ENCODE results near the gene SELENOP. TPM values are rescaled to one million over a fixed set of nuclear protein-coding genes. Genes with fewer than 3 reads are reported as not detected.
A peak's percentile ranks its signal among the peaks of the same experiment; 100 is the strongest.

SELENOP gene
- total RNA-seq, 2 experiments from 2014 or later, result 0.13 to 0.43 TPM

GRCh38 chr5:42761791-42762190 is 49.9 kb downstream of the SELENOP start:
- DNase-seq, result no peak
- Mint-ChIP-seq H3K27me3 (peaks cover 28% of the 10 kb centered on the region), H3K9me3 (no peaks in the 10 kb centered on the region), H3K36me3 (ENCODE audit: low read depth) (no peaks in the 10 kb centered on the region), H3K27ac (no peak overlapping the region), H3K4me3 (no peak overlapping the region), H3K4me1 (peaks cover 11% of the 10 kb centered on the region)
- ChIA-PET CTCF (no interaction called here), POLR2A (no interaction called here)

DNA sequence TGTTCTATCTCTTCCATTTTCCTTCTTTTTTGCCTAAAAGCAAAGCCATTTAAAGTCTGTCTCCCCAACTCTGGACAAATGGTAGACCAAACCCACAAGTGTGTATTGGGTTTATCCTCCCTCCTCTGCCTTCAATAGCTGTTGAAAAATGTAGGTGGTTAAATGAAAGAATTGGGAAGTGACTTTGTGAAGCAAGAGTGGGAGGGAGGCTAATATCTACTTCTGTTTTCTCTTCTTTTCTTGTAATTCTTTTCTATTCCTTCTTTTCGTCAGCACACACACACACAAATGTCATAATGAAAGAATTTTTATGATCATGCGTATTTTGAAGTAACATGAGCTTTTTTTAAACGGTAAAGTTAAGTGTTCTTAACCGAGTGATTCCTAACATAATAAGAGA is 51.3 kb downstream of the SELENOP start:
- Mint-ChIP-seq H3K27ac (no peak overlapping the region), H3K27me3 (peaks cover 22% of the 10 kb centered on the region), H3K4me1 (peaks cover 14% of the 10 kb centered on the region), H3K36me3 (ENCODE audit: low read depth) (no peaks in the 10 kb centered on the region), H3K9me3 (no peaks in the 10 kb centered on the region), H3K4me3 (no peak overlapping the region)
- ChIA-PET POLR2A (no interaction called here), CTCF (interaction anchor here (0.5 to 1.3 kb wide), 3 partner anchors 113 to 1059 kb away, joined by 3 to 4 read pairs (median 3); no protein-coding TSS in a partner anchor)
- DNase-seq, result no peak

- Mint-ChIP-seq H3K9me3 (no peaks in the 10 kb centered on the region), H3K4me1 (peaks cover 14% of the 10 kb centered on the region), H3K27me3 (peaks cover 16% of the 10 kb centered on the region), H3K4me3 (no peak overlapping the region), H3K36me3 (ENCODE audit: low read depth) (no peaks in the 10 kb centered on the region), H3K27ac (no peak overlapping the region)
- ChIA-PET CTCF (no interaction called here), POLR2A (no interaction called here)
- no peak for DNase-seq
Observed at GRCh38 chr5:42759456-42759855, 52.2 kb downstream of the SELENOP start.

GRCh38 chr5:42756606-42757601 is 54.8 kb downstream of the SELENOP start, which contains the start of gene CCDC152:
CCDC152 (plus strand) TSS chr5:42756818; CDS start chr5:42759122, 2,304 bp downstream.
- peak within 1 kb of the TSS; percentile 73 for H3K4me3 Mint-ChIP-seq
- ChIA-PET POLR2A (interaction anchor here (0.9 to 1.1 kb wide), 3 partner anchors 9 to 38 kb away, joined by 3 to 5 read pairs (median 4); no protein-coding TSS in a partner anchor), CTCF (no interaction called here)
- H3K4me1 Mint-ChIP-seq, result peaks cover 14% of the 10 kb centered on the region
- H3K27ac Mint-ChIP-seq, result peak within 1 kb of the TSS; percentile 5
- H3K9me3 Mint-ChIP-seq, result no peaks in the 10 kb centered on the region
- H3K27me3 Mint-ChIP-seq, result peaks cover 16% of the 10 kb centered on the region
- H3K36me3 Mint-ChIP-seq (ENCODE audit: low read depth), result no peaks in the 10 kb centered on the region
- peak; percentile 52 for DNase-seq

DNA sequence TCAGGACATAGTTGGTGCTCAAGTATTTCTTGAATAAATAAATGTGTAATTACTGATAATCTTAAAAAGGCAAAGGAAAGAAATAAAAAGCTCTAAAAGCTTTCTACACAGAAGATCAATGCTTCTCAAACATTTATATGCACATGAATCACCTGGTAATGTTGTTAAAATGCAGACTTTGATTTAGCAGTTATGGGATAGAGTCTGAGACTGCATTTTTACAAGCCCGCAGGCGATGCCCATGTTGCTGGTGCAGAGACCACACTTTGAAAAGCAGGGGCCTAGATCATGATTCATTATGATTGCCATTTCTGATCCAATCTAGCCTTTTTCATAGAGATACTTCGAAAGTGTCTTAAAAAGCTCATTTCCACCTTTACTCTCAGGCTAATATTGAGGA is 58.6 kb downstream of the SELENOP start:
- Mint-ChIP-seq H3K4me1 (peaks cover 20% of the 10 kb centered on the region), H3K9me3 (no peaks in the 10 kb centered on the region), H3K27me3 (peaks cover 10% of the 10 kb centered on the region), H3K27ac (no peak overlapping the region), H3K4me3 (no peak overlapping the region), H3K36me3 (ENCODE audit: low read depth) (no peaks in the 10 kb centered on the region)
- no peak for DNase-seq
- ChIA-PET POLR2A (interaction anchor here (0.9 kb wide), 1 partner anchor 34 kb away, joined by 3 read pairs; no protein-coding TSS in a partner anchor), CTCF (interaction anchor here (0.9 kb wide), 1 partner anchor 35 kb away, joined by 3 read pairs; no protein-coding TSS in a partner anchor)

GRCh38 chr5:42751044-42751443 is 60.6 kb downstream of the SELENOP start:
- Mint-ChIP-seq H3K27me3 (no peaks in the 10 kb centered on the region), H3K36me3 (ENCODE audit: low read depth) (no peaks in the 10 kb centered on the region), H3K27ac (no peak overlapping the region), H3K4me3 (no peak overlapping the region), H3K4me1 (peaks cover 9% of the 10 kb centered on the region), H3K9me3 (no peaks in the 10 kb centered on the region)
- POLR2A ChIA-PET, result interaction anchor here (0.7 kb wide), 1 partner anchor 32 kb away, joined by 4 read pairs; no protein-coding TSS in a partner anchor
- no peak for DNase-seq
- CTCF ChIA-PET, result no interaction called here

DNA sequence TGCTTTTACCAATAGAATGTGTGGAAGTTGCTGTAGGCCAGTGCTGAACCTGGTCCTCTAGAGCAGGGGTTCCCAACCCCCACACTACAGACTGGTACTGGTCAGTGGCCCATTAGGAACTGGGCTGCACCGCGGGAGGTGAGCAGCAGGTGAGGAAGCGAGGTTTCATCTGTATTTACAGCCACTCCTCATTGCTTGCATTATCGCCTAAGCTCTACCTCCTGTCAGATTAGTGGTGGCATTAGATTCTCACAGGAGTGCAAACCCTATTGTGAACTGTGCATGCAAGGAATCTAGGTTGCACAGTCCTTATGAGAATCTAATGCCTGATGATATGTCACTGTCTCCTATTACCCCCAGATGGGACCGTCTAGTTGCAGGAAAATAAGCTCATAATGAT is 61.2 kb downstream of the SELENOP start:
- H3K9me3 Mint-ChIP-seq, result no peaks in the 10 kb centered on the region
- H3K27me3 Mint-ChIP-seq, result no peaks in the 10 kb centered on the region
- ChIA-PET CTCF (no interaction called here), POLR2A (interaction anchor here (0.7 kb wide), 1 partner anchor 32 kb away, joined by 4 read pairs; no protein-coding TSS in a partner anchor)
- peaks cover 9% of the 10 kb centered on the region for H3K4me1 Mint-ChIP-seq
- no peak overlapping the region for H3K4me3 Mint-ChIP-seq
- H3K36me3 Mint-ChIP-seq (ENCODE audit: low read depth), result no peaks in the 10 kb centered on the region
- H3K27ac Mint-ChIP-seq, result no peak overlapping the region
- no peak for DNase-seq

Other genes with a start within 250 kb of the SELENOP start
- gene CCDC152, start 55.1 kb downstream of the SELENOP start, total RNA-seq, result 1 to 10 TPM; 2.5 to 3.4 TPM
- 10 to 100 TPM; 25.1 to 28.3 TPM for gene ANXA2R, start 228.4 kb upstream of the SELENOP start, total RNA-seq